HG02571 (cell line): ENCODE data around the gene PSTPIP1.

Experiments used
- ATAC-seq: cut with Tn5 transposase; IDR thresholded peaks from one replicate; pipeline ENCODE4 v1.9.1; 2021; ENCODE audit warnings: mild to moderate bottlenecking, moderate library complexity; ENCODE audit not compliant: unreplicated experiment

PSTPIP1 gene

GRCh38 chr15:77017761-77018720 is 23.1 kb downstream of the PSTPIP1 start:
- ATAC-seq = no peak

- ATAC-seq = no peak
These were observed 24.0 kb downstream of the PSTPIP1 start for GRCh38 chr15:77018796-77019505.

- no peak for ATAC-seq
These were observed 24.8 kb downstream of the PSTPIP1 start for GRCh38 chr15:77019521-77020331.

- ATAC-seq = no peak
These were observed 25.6 kb downstream of the PSTPIP1 start for GRCh38 chr15:77020348-77021087.

- ATAC-seq = no peak
These were observed 26.2 kb downstream of the PSTPIP1 start for GRCh38 chr15:77021088-77021481.

- no peak for ATAC-seq
These were observed 27.0 kb downstream of the PSTPIP1 start for GRCh38 chr15:77021803-77022381.

- no peak for ATAC-seq
These were observed 28.0 kb downstream of the PSTPIP1 start for GRCh38 chr15:77022646-77023575.

GRCh38 chr15:77023576-77024272 is 28.8 kb downstream of the PSTPIP1 start:
- no peak for ATAC-seq

GRCh38 chr15:77024273-77025082 is 29.6 kb downstream of the PSTPIP1 start:
- no peak for ATAC-seq

- no peak for ATAC-seq
These were observed 30.4 kb downstream of the PSTPIP1 start for GRCh38 chr15:77025083-77025901.

GRCh38 chr15:77025941-77026411 is 31.1 kb downstream of the PSTPIP1 start:
- ATAC-seq = no peak

- ATAC-seq = no peak
These were observed 31.7 kb downstream of the PSTPIP1 start for GRCh38 chr15:77026501-77027110.

- ATAC-seq = no peak
These were observed 32.3 kb downstream of the PSTPIP1 start for GRCh38 chr15:77027111-77027696.

GRCh38 chr15:77027697-77028450 is 32.9 kb downstream of the PSTPIP1 start:
- no peak for ATAC-seq
